Lung (tissue), 16 donors: ENCODE results near the gene COL18A1. TPM values are rescaled to one million over a fixed set of nuclear protein-coding genes. Genes with fewer than 3 reads are reported as not detected.

Experiments
- ATAC-seq: fragments of 200-7000 bp; cut with Tn5 transposase; one replicate; pipeline ENCODE4 v1.9.1; 2020; ENCODE audit warnings: moderate number of reproducible peaks; ENCODE audit not compliant: insufficient read depth, low FRiP score
- DNase-seq, 3 donors: peaks; one replicate each; pipeline ENCODE4 v3.0.0-alpha.2; 2013 to 2017
- H3K27ac ChIP-seq, 2 donors: one replicate each; pipeline ENCODE4 v1.5.1; 2013; ENCODE audit warnings: mild to moderate bottlenecking in 2 of 2, moderate library complexity in 2 of 2, control low read depth in 1 of 2, inconsistent platforms in 1 of 2, low read depth in 1 of 2, low read length in 1 of 2
- H3K27me3 ChIP-seq, 3 donors: one replicate each; pipeline ENCODE4 v1.5.1; 2013; ENCODE audit warnings: low read length in 2 of 3; ENCODE audit not compliant: control insufficient read depth in 3 of 3, insufficient read depth in 3 of 3
- H3K36me3 ChIP-seq, 4 donors: one replicate each; pipeline ENCODE4 v1.5.1; 2013; ENCODE audit warnings: low read length in 4 of 4, mild to moderate bottlenecking in 1 of 4, moderate library complexity in 1 of 4; ENCODE audit not compliant: control insufficient read depth in 4 of 4, insufficient read depth in 4 of 4
- H3K4me1 ChIP-seq, 5 donors: one replicate each; pipeline ENCODE4 v1.5.1; 2013; ENCODE audit warnings: low read length in 5 of 5, mild to moderate bottlenecking in 2 of 5, moderate library complexity in 1 of 5; ENCODE audit not compliant: control insufficient read depth in 5 of 5, insufficient read depth in 5 of 5
- H3K4me3 ChIP-seq: one replicate; pipeline ENCODE4 v1.5.1; 2013; ENCODE audit warnings: mild to moderate bottlenecking, control low read depth, moderate library complexity
- H3K9ac ChIP-seq, 2 donors: one replicate each; pipeline ENCODE4 v1.5.1; 2013; ENCODE audit warnings: low read length in 2 of 2, control low read depth in 1 of 2; ENCODE audit not compliant: insufficient read depth in 1 of 2
- H3K9me3 ChIP-seq, 4 donors: one replicate each; pipeline ENCODE4 v1.5.1; 2013; ENCODE audit warnings: low read length in 3 of 4, mild to moderate bottlenecking in 1 of 4, moderate library complexity in 1 of 4; ENCODE audit not compliant: control insufficient read depth in 4 of 4, insufficient read depth in 3 of 4
- CTCF ChIP-seq: IDR thresholded peaks from 2 replicates; pipeline ENCODE4 v1.5.1; 2012; ENCODE audit warnings: mild to moderate bottlenecking; ENCODE audit errors: control extremely low read depth, extremely low read depth
- WGBS, 2 donors: extraction: QIAGEN DNeasy Blood & Tissue Kit; methylation state at CpG; one replicate each; pipeline ENCODE4 v1.1.7; 2013; 5-methylcytosine and 5-hydroxymethylcytosine counted together
- long read RNA-seq, 5 donors: transcript quantifications; one replicate each; lab custom pipeline, GENCODE V29; 2026
- polyA plus RNA-seq, 2 donors: library from polyadenylated mRNA; stranded (reverse); fragments of 200-250 nt; gene quantifications; one replicate each; pipeline ENCODE4 v1.2.1, GENCODE V29; 2013
- total RNA-seq, 2 donors: library from RNA; depleted of rRNA in 1 of 2; stranded (reverse); fragments of >200 nt in 1 of 2; gene quantifications; one replicate each; pipeline ENCODE4 v1.2.1, GENCODE V29; 2014 to 2021
- donor health status: control.
- donor health status: control.
- donor health status: Bipolar disorder and iron deficiency.
- donor health status: healthy.
- donor health status: DM: yes; HTN: yes; CAD: no.

The COL18A1 gene
- total RNA-seq = 100 to 1,000 TPM in 1 of 2 donors, 10 to 100 TPM in 1; 45.3 to 102 TPM
- polyA plus RNA-seq = 10 to 100 TPM; 42.7 to 46.3 TPM
- long read RNA-seq, donor 1, partial matches to known transcripts = 46 of 48 reads
- long read RNA-seq, donor 1, other reads (novel, unspliced or antisense) = 0 of 48 reads
- long read RNA-seq, donor 2, partial matches to known transcripts = 10 of 11 reads
- long read RNA-seq, donor 2, other reads (novel, unspliced or antisense) = 0 of 11 reads
- long read RNA-seq, donor 3, partial matches to known transcripts = 26 of 27 reads
- long read RNA-seq, donor 3, other reads (novel, unspliced or antisense) = 0 of 27 reads
- long read RNA-seq, donor 4, partial matches to known transcripts = 17 of 17 reads
- long read RNA-seq, donor 4, other reads (novel, unspliced or antisense) = 0 of 17 reads
- long read RNA-seq, donor 5, full-length matches to known transcripts = 1 of 28 reads
- long read RNA-seq, donor 5, partial matches to known transcripts = 27 of 28 reads
- long read RNA-seq, donor 5, other reads (novel, unspliced or antisense) = 0 of 28 reads

- peak in 2 of 3 donors; percentile 72 to 84 for DNase-seq
- ATAC-seq = peak; percentile 61
- no peak for TF ChIP-seq CTCF
- Histone ChIP-seq H3K4me3 (peak within 1 kb of the TSS; percentile 61), H3K27me3 (peaks cover 0 to 15% (median 9%) of the 10 kb centered on the region in 3 donors), H3K9ac (peak within 1 kb of the TSS in 1 of 2 donors; percentile 58), H3K9me3 (peaks cover 0 to 1% (median 0%) of the 10 kb centered on the region in 4 donors), H3K4me1 (peaks cover 0 to 16% (median 7%) of the 10 kb centered on the region in 5 donors), H3K27ac (peak within 1 kb of the TSS; percentile 55 to 88), H3K36me3 (no peaks in the 10 kb centered on the region)
- WGBS, 2 donors = 0 to 1% methylated on average over 13 to 69 of the region's 69 CpGs
Measured at GRCh38 chr21:45404730-45405270, at the start of gene COL18A1. Gene COL18A1, plus strand, starts transcription at chr21:45405165. Its CDS starts 66 bp downstream, at chr21:45405231.

GRCh38 chr21:45355573-45355972, 49.4 kb upstream of the COL18A1 start:
- Histone ChIP-seq H3K27me3 (peaks cover 0 to under 1% (median 0%) of the 10 kb centered on the region in 3 donors), H3K27ac (peak overlapping the region in 1 of 2 donors; percentile 73), H3K36me3 (no peaks in the 10 kb centered on the region), H3K9me3 (peaks cover 0 to 3% (median 0%) of the 10 kb centered on the region in 4 donors), H3K9ac (no peak overlapping the region), H3K4me3 (no peak overlapping the region), H3K4me1 (peaks cover 0 to 25% (median 19%) of the 10 kb centered on the region in 5 donors)
- no peak for TF ChIP-seq CTCF
- 34 to 46% methylated on average over 14 of the region's 14 CpGs for WGBS, 2 donors
- ATAC-seq (no peak), DNase-seq (peak in 2 of 3 donors; percentile 54 to 64)

- no peak for DNase-seq
- H3K4me1 ChIP-seq = peaks cover 0 to 26% (median 16%) of the 10 kb centered on the region in 5 donors
- peak overlapping the region in 1 of 2 donors; percentile 73 for H3K27ac ChIP-seq
- peaks cover 0 to 3% (median 0%) of the 10 kb centered on the region in 4 donors for H3K9me3 ChIP-seq
- WGBS, 2 donors = 88 to 90% methylated on average over 10 of the region's 10 CpGs
- no peaks in the 10 kb centered on the region for H3K36me3 ChIP-seq
- H3K27me3 ChIP-seq = no peaks in the 10 kb centered on the region
- H3K9ac ChIP-seq = no peak overlapping the region
- H3K4me3 ChIP-seq = no peak overlapping the region
- no peak for TF ChIP-seq CTCF
- no peak for ATAC-seq
Measured at GRCh38 chr21:45356251-45356650, 48.7 kb upstream of the COL18A1 start.
